Caki2 (cell line): Measurements from ENCODE around the gene ULK2. TPM values are rescaled to one million over a fixed set of nuclear protein-coding genes. Genes with fewer than 3 reads are reported as not detected.

Experiments used
- DNase-seq: peaks from one replicate; pipeline ENCODE4 v3.0.0-alpha.2; 2015; ENCODE audit warnings: low read depth
- in situ Hi-C: cut with HindIII; loops from 2 replicates; pipeline ENCODE4 v1.10.0; 2016; ENCODE audit warnings: low sequenced_read_pairs, low pct_unique_long_range_greater_than_20kb, mixed read lengths
- total RNA-seq: library from RNA; depleted of rRNA; stranded (reverse); fragments of >200 nt; shearing (Covaris generic); gene quantifications from 2 replicates; pipeline ENCODE4 v1.2.3, GENCODE V29; 2014; ENCODE audit warnings: low replicate concordance

The ULK2 gene
- total RNA-seq, 1 experiment from 2014 or later = 14.8 TPM

GRCh38 chr17:19753661-19754463, 113.9 kb downstream of the ULK2 start:
- in situ Hi-C loops = no loop called here

GRCh38 chr17:19753051-19753509, 114.7 kb downstream of the ULK2 start:
- in situ Hi-C loops = no loop called here
- peak; percentile 93 for DNase-seq

More at GRCh38 chr17:19753661-19754463, 113.9 kb downstream of the ULK2 start:
- peak; percentile 68 for DNase-seq

DNA sequence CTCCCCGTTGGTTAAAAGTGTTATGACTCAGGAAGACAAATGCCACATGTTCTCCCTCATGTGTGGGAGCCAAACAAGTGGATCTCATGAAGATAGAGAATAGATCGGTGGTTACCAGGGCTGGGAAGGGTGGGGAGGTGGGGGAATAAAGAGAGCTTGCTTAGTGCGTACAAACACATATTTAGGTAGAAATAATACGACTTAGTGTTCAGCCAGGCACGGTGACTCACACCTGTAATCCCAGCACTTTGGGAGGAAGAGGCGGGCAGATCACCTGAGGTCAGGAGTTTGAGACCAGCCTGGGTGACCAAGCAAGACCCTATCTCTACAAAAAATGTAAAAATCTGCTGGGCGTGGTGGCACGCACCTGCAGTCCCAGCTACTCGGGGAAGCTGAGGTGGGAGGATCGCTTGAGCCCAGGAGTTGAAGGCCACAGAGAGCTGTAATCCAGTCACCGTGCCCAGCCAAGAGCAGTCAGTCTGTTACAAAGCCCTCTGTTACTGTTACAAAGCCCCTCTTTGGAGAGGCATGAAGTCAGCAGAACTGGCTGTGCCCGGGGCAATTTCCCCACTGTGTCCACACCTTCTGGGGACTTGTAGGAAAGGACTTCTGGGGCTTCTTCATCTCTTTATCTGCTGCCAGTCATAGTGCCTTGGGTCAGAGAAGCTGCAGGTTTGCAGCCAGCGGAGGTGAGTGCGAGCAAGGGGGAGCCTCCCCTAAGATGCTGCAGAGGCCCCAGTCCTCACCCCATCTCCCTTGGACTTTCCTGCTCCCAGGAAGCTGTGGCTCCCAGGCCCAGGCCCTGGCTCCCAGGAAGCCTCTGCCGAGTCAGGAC, 115.3 kb downstream of the ULK2 start:
- in situ Hi-C loops = no loop called here
- DNase-seq = peak; percentile 46

- DNase-seq = no peak
- in situ Hi-C loops = no loop called here
Observed at GRCh38 chr17:19750835-19751234, 116.9 kb downstream of the ULK2 start.

- in situ Hi-C loops = no loop called here
- no peak for DNase-seq
Observed at GRCh38 chr17:19750020-19750572, 117.6 kb downstream of the ULK2 start.

- DNase-seq = no peak
- in situ Hi-C loops = no loop called here
Observed at GRCh38 chr17:19748807-19749193, 118.9 kb downstream of the ULK2 start.

- in situ Hi-C loops = no loop called here
- no peak for DNase-seq
Observed at GRCh38 chr17:19747829-19748806, 119.6 kb downstream of the ULK2 start, which contains the start of gene ALDH3A1. TSS of gene ALDH3A1 (minus strand) at chr17:19748298. CDS start at chr17:19745129, 3,169 bp downstream.

- in situ Hi-C loops = no loop called here
- DNase-seq = no peak
Observed at GRCh38 chr17:19747159-19747719, 120.5 kb downstream of the ULK2 start.

- DNase-seq = no peak
- in situ Hi-C loops = no loop called here
Observed at GRCh38 chr17:19746517-19746916, 121.2 kb downstream of the ULK2 start.

GRCh38 chr17:19744922-19745757, 122.6 kb downstream of the ULK2 start:
- in situ Hi-C loops = no loop called here
- DNase-seq = no peak

GRCh38 chr17:19744492-19744891, 123.2 kb downstream of the ULK2 start:
- no peak for DNase-seq
- in situ Hi-C loops = no loop called here

- DNase-seq = no peak
- in situ Hi-C loops = no loop called here
Observed at GRCh38 chr17:19743101-19744100, 124.3 kb downstream of the ULK2 start.

DNA sequence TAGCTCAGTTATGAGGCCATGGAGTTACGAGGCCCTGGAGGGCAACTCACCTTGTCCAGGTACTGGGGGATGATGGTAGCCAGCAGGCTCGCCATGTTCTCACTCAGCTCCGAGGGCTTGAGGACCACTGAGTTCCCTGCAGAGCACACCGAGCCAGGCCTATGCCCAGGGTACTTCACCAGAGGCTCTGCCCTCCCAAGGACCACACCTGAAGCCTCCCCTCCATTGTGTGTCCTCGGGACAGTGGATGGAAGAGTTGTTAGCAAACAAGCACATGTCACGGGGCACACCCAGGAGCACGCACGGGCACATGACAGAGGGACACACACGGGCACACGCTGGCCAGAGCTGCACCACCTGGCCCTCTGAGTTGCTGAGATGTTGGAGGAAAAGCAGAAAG, 125.2 kb downstream of the ULK2 start:
- in situ Hi-C loops = no loop called here
- DNase-seq = no peak

DNA sequence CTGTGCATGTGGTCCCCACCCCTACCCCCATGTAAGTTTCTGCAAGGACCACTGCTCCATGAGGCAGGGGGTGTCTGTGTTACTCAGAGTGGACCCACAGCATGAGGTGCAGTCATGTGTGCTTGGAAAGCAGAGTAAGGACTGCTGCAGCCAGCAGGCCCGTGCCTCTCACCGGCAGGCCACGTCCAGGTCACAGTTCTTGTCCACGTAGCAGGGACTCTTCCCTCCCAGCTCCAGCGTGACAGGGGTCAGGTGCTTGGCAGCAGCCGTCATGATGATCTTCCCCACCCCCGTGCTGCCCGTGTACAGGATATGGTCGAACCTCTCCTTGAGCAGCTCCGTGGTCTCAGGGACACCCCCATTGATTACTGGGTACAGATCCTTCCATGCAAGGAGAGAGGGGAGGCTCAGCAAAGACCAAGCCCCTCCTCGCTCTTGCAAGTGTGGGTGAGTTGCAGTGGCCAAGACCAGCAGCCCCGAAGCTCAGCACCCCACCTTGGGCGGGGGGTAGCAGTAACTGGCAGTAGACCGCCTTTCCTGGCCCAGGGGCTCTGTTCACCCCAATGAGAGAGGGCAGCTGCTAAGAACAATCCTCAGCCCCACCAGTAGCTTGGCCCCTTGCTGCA, 125.8 kb downstream of the ULK2 start:
- no peak for DNase-seq
- in situ Hi-C loops = no loop called here

- DNase-seq = no peak
- in situ Hi-C loops = no loop called here
Observed at GRCh38 chr17:19740933-19741332, 126.8 kb downstream of the ULK2 start.
